Dendritic cell treated with granulocyte-macrophage colony-stimulating factor and Interleukin-4, amounts not matched to agents 40 ng/mL and 50 ng/mL, for 4 days (primary cell): ENCODE data around the gene NMNAT2.
A peak's percentile ranks its signal among the peaks of the same experiment; 100 is the strongest.
"Not testable (repeated sequence)": the region's sequence is repeated elsewhere in the genome, so short reads cannot be mapped to it uniquely, and the experiment has no call there.

Source experiments
- H3K27ac Mint-ChIP-seq: one replicate; pipeline ENCODE4 v1.8.0; 2022; ENCODE audit warnings: mild to moderate bottlenecking, mixed read lengths
- H3K27me3 Mint-ChIP-seq: one replicate; pipeline ENCODE4 v1.8.0; 2022; ENCODE audit warnings: mild to moderate bottlenecking, mixed read lengths
- H3K36me3 Mint-ChIP-seq: one replicate; pipeline ENCODE4 v1.8.0; 2022; ENCODE audit warnings: low read depth, mixed read lengths
- H3K4me1 Mint-ChIP-seq: one replicate; pipeline ENCODE4 v1.8.0; 2022; ENCODE audit warnings: low read depth, mixed read lengths
- H3K4me3 Mint-ChIP-seq: one replicate; pipeline ENCODE4 v1.8.0; 2022; ENCODE audit warnings: mild to moderate bottlenecking, moderate library complexity, mixed read lengths
- H3K9me3 Mint-ChIP-seq: one replicate; pipeline ENCODE4 v1.8.0; 2022; ENCODE audit warnings: mixed read lengths
- intact Hi-C: fragments of 100-400 bp; cut with micrococcal nuclease; formaldehyde crosslinking; loops from one replicate; pipeline ENCODE4 v1.15.0; 2022

NMNAT2 gene

DNA sequence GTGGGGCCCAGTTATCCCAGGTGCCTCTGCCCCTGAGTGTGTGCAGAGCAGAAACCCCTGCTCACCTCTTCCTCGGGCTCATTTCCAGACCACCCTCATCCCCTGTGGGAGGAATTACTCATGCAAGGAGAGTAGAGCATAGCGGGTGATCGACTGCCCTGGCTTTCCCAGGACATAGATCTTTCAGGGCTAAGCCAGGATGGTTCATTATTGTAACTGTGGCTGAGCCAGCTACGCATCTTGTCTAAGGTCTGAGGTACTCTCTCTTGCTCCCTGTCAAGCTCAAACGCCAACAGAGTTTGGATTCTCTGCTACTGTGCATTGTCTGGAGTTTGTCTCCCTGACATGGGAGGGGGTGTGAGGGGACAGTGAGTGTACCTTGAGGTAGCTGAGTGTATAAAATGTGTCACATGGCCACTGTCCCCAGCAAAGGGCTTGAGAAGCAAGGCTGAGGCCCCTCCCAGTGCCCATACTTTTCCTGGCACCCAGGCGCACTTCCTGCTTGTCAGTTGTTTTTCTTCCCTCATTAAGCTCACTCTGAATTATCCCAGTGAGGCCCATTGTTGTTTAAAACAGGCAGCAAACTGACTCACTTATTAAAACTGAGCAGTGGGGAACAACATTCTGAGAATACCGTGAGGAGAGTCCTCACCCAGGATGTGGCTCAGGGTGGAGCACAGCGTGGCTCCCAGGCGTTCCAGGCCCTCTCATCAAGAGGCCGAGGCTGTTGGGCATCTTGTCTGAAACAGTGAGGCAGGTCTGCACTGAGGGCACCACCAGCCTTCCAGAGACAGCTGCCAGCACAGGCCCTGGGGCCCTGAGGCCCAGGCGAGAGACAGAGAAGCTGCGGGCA lies 139.2 kb downstream of the NMNAT2 start:
- no peak overlapping the region for H3K4me3 Mint-ChIP-seq
- intact Hi-C loops: no loop called here
- no peaks in the 10 kb centered on the region for H3K27me3 Mint-ChIP-seq
- H3K36me3 Mint-ChIP-seq: no peaks in the 10 kb centered on the region
- H3K27ac Mint-ChIP-seq: peak overlapping the region; percentile 79
- H3K4me1 Mint-ChIP-seq: peaks cover 46% of the 10 kb centered on the region
- no peaks in the 10 kb centered on the region for H3K9me3 Mint-ChIP-seq

DNA sequence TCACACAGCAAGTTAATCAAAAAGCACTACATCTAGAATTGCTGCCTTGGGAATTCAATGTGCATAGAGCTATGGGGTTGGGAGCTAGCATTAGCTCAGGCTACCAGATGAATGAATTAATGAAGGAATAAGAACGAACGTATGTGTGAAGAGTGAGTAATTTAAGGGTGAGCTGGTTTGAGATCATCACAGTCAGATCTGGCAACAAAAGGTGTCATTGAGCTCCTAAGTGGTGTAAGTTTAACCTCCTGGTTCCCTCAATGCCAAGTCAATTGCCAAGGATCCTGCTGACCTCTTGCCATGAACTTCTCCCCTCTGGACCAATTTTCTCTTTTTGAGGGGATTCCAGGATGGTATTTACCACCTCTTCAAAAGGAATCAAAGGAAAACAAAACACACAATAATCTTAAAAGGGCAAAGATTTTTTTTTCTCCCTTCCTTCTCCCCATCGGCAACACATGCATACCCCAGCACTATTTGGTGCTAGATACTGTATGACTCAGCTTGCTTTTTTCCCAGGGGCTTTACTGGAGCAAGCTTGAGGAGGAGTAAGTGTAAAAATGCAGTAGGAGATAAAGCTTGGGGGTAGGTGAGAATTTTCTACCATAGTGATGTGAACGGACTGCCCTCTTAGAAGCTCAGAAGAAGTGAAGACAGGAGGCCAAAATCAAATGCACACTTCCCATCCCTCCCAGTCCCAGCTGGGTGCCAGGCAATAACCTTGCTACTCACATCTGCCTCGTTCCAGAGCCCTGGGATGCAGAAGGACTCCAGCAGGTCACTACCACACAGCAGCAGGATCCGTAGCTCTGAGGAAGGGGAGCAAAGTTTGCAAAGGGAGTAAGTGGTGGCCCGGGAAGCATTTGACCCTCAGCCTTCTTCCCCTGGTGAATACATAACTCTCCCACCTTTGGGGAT lies 140.1 kb downstream of the NMNAT2 start:
- Mint-ChIP-seq H3K9me3 (no peaks in the 10 kb centered on the region), H3K4me1 (peaks cover 51% of the 10 kb centered on the region), H3K27me3 (no peaks in the 10 kb centered on the region), H3K36me3 (no peaks in the 10 kb centered on the region), H3K4me3 (no peak overlapping the region), H3K27ac (no peak overlapping the region)
- intact Hi-C loops: no loop called here

- H3K27ac Mint-ChIP-seq: no peak overlapping the region
- intact Hi-C loops: no loop called here
- H3K36me3 Mint-ChIP-seq: no peaks in the 10 kb centered on the region
- peaks cover 44% of the 10 kb centered on the region for H3K4me1 Mint-ChIP-seq
- no peak overlapping the region for H3K4me3 Mint-ChIP-seq
- no peaks in the 10 kb centered on the region for H3K9me3 Mint-ChIP-seq
- no peaks in the 10 kb centered on the region for H3K27me3 Mint-ChIP-seq
Measured at GRCh38 chr1:183276386-183277080, 141.6 kb downstream of the NMNAT2 start.

- no peaks in the 10 kb centered on the region for H3K9me3 Mint-ChIP-seq
- no peaks in the 10 kb centered on the region for H3K27me3 Mint-ChIP-seq
Measured at GRCh38 chr1:183275322-183275721, 142.9 kb downstream of the NMNAT2 start.

DNA sequence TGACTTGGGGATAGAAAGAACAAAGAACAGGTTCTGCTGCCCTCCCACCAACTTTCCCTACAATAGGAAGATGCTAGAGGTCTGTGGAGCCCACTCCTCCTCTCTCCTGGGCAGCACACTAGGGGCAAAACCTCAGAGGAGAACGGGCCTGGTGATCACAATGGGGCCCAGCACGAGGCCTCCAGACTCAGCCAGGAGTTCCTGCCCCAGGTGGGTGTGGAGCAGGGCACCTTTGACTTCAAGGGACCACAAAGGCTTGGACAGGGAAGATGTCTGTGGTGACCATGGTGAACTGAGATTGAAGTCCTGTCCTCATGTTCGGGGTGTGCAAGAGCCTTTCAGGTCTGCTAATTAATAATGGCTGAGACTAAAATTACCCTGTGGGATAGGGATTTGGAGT lies 143.3 kb downstream of the NMNAT2 start:
- no peaks in the 10 kb centered on the region for H3K9me3 Mint-ChIP-seq
- no peak overlapping the region for H3K4me3 Mint-ChIP-seq

More at GRCh38 chr1:183275322-183275721, 142.9 kb downstream of the NMNAT2 start:
- Mint-ChIP-seq H3K36me3 (no peaks in the 10 kb centered on the region), H3K4me1 (peaks cover 35% of the 10 kb centered on the region), H3K27ac (no peak overlapping the region), H3K4me3 (no peak overlapping the region)
- intact Hi-C loops: no loop called here

DNA sequence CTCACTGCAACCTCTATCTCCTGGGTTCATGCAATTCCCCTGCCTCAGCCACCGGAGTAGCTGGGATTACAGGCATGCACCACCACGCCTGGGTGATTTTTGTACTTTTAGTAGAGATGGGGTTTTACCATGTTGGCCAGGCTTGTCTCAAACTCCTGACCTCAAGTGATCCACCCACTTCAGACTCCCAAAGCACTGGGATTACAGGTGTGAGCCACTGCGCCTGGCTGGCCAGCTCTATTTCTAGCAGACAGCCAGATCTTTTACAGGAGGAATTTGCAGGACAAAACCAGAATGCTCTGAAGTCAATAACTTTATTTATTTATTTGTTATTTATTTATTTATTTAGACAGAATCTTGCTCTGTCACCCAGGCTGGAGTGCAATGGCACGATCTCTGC lies 144.2 kb downstream of the NMNAT2 start:
- H3K27ac Mint-ChIP-seq, H3K4me3 Mint-ChIP-seq, H3K9me3 Mint-ChIP-seq, H3K27me3 Mint-ChIP-seq, intact Hi-C loops, H3K36me3 Mint-ChIP-seq: not testable (repeated sequence)
- H3K4me1 Mint-ChIP-seq: peaks cover 21% of the 10 kb centered on the region

More for the DNA sequence above, 143.3 kb downstream of the NMNAT2 start:
- intact Hi-C loops: no loop called here
- no peaks in the 10 kb centered on the region for H3K36me3 Mint-ChIP-seq
- H3K4me1 Mint-ChIP-seq: peaks cover 30% of the 10 kb centered on the region
- H3K27ac Mint-ChIP-seq: no peak overlapping the region
- H3K27me3 Mint-ChIP-seq: no peaks in the 10 kb centered on the region

DNA sequence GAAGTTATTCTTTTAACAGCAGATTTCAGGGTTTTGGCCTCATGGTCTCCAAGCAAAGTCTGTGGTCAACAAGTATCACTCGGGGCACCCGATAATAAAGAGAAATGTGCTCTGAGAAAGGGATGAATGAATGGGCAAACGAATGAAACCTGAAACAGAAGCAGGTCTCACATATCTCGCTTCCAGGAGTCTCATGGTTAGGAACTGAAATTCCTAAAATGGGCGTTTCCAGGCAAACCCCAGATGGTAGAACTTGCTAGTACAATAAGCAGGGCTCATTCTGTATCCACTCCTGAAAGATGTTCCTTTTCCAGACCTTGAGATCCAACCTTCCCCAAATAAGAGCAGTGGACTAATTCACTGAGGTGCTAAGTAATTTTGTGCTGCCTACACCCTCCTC lies 144.9 kb downstream of the NMNAT2 start:
- intact Hi-C loops: no loop called here
- H3K27me3 Mint-ChIP-seq: no peaks in the 10 kb centered on the region
- H3K4me3 Mint-ChIP-seq: no peak overlapping the region
- H3K4me1 Mint-ChIP-seq: peaks cover 15% of the 10 kb centered on the region
- no peaks in the 10 kb centered on the region for H3K36me3 Mint-ChIP-seq
- no peaks in the 10 kb centered on the region for H3K9me3 Mint-ChIP-seq
- H3K27ac Mint-ChIP-seq: no peak overlapping the region

- intact Hi-C loops: no loop called here
- Mint-ChIP-seq H3K36me3 (no peaks in the 10 kb centered on the region), H3K4me1 (peaks cover 6% of the 10 kb centered on the region), H3K27me3 (peaks cover 5% of the 10 kb centered on the region), H3K9me3 (no peaks in the 10 kb centered on the region), H3K4me3 (no peak overlapping the region), H3K27ac (no peak overlapping the region)
Measured at GRCh38 chr1:183272390-183272848, 145.8 kb downstream of the NMNAT2 start.

GRCh38 chr1:183270541-183271141 lies 147.5 kb downstream of the NMNAT2 start:
- peaks cover 8% of the 10 kb centered on the region for H3K27me3 Mint-ChIP-seq
- no peak overlapping the region for H3K4me3 Mint-ChIP-seq
- H3K36me3 Mint-ChIP-seq: no peaks in the 10 kb centered on the region
- intact Hi-C loops: no loop called here
- H3K4me1 Mint-ChIP-seq: peaks cover 6% of the 10 kb centered on the region
- no peaks in the 10 kb centered on the region for H3K9me3 Mint-ChIP-seq
- no peak overlapping the region for H3K27ac Mint-ChIP-seq

GRCh38 chr1:183267646-183268431 lies 150.3 kb downstream of the NMNAT2 start:
- peaks cover 8% of the 10 kb centered on the region for H3K27me3 Mint-ChIP-seq
- intact Hi-C loops: no loop called here
- H3K36me3 Mint-ChIP-seq: no peaks in the 10 kb centered on the region
- peaks cover 6% of the 10 kb centered on the region for H3K4me1 Mint-ChIP-seq
- no peak overlapping the region for H3K27ac Mint-ChIP-seq
- H3K9me3 Mint-ChIP-seq: no peaks in the 10 kb centered on the region
- H3K4me3 Mint-ChIP-seq: no peak overlapping the region

- no peaks in the 10 kb centered on the region for H3K9me3 Mint-ChIP-seq
- H3K27me3 Mint-ChIP-seq: peaks cover 17% of the 10 kb centered on the region
- H3K27ac Mint-ChIP-seq: no peak overlapping the region
- no peaks in the 10 kb centered on the region for H3K36me3 Mint-ChIP-seq
- H3K4me3 Mint-ChIP-seq: no peak overlapping the region
- intact Hi-C loops: no loop called here
- peaks cover 6% of the 10 kb centered on the region for H3K4me1 Mint-ChIP-seq
Measured at GRCh38 chr1:183263886-183264602, 154.1 kb downstream of the NMNAT2 start.

GRCh38 chr1:183262628-183263200 lies 155.5 kb downstream of the NMNAT2 start:
- intact Hi-C loops: no loop called here
- peaks cover 8% of the 10 kb centered on the region for H3K4me1 Mint-ChIP-seq
- H3K4me3 Mint-ChIP-seq: no peak overlapping the region
- peaks cover 20% of the 10 kb centered on the region for H3K27me3 Mint-ChIP-seq
- H3K36me3 Mint-ChIP-seq: no peaks in the 10 kb centered on the region
- H3K27ac Mint-ChIP-seq: no peak overlapping the region
- H3K9me3 Mint-ChIP-seq: no peaks in the 10 kb centered on the region
